Stimulated activated CD4-positive, alpha-beta T cell treated with anti-CD3 and anti-CD28 coated beads, Interleukin-4, amount 100 ng/mL, for 1 hour (primary cell): Measurements from ENCODE around the gene BEST1.
"Not testable (repeated sequence)": the region's sequence is repeated elsewhere in the genome, so short reads cannot be mapped to it uniquely, and the experiment has no call there.

Experiments used
- DNase-seq: peaks from one replicate; pipeline ENCODE4 v3.0.0-alpha.2; 2020

Gene BEST1

GRCh38 chr11:61980783-61981541, 30.8 kb downstream of the BEST1 start:
- DNase-seq: no peak

GRCh38 chr11:61983419-61983818, 33.3 kb downstream of the BEST1 start:
- no peak for DNase-seq

GRCh38 chr11:61985869-61986268, 35.7 kb downstream of the BEST1 start:
- no peak for DNase-seq

- no peak for DNase-seq
Observed at GRCh38 chr11:61994981-61995380, 44.8 kb downstream of the BEST1 start.

GRCh38 chr11:61996933-61997332, 46.8 kb downstream of the BEST1 start:
- DNase-seq: no peak

- no peak for DNase-seq
Observed at GRCh38 chr11:61999141-61999975, 49.2 kb downstream of the BEST1 start.

GRCh38 chr11:62000539-62001446, 50.6 kb downstream of the BEST1 start:
- DNase-seq: no peak

- no peak for DNase-seq
Observed at GRCh38 chr11:62001450-62002191, 51.5 kb downstream of the BEST1 start.

- DNase-seq: not testable (repeated sequence)
Observed at GRCh38 chr11:62002283-62002682, 52.1 kb downstream of the BEST1 start.

- no peak for DNase-seq
Observed at GRCh38 chr11:62004473-62004872, 54.3 kb downstream of the BEST1 start.

GRCh38 chr11:62008193-62008592, 58.0 kb downstream of the BEST1 start:
- DNase-seq: no peak

- DNase-seq: no peak
Observed at GRCh38 chr11:62010935-62011528, 60.9 kb downstream of the BEST1 start.

- DNase-seq: no peak
Observed at GRCh38 chr11:62011881-62012280, 61.7 kb downstream of the BEST1 start.

GRCh38 chr11:62012451-62012831, 62.3 kb downstream of the BEST1 start:
- no peak for DNase-seq

GRCh38 chr11:62012832-62013461, 62.8 kb downstream of the BEST1 start:
- DNase-seq: no peak
